Stimulated activated naive B cell treated with anti-CD40 and anti-IgM and Interleukin-4, amounts not matched to agents 10 μg/mL and 1 μg/mL and 100 μg/mL, for 72 hours (primary cell): ENCODE results near the gene MAPKAPK3.

Experiments
- ATAC-seq, 2 donors: fragments of 150-1000 bp; cut with Tn5 transposase; replicated peaks; 2 replicates each; pipeline ENCODE4 v1.10.0; 2021; ENCODE audit warnings: moderate library complexity in 1 of 2
- DNase-seq: peaks from one replicate; pipeline ENCODE4 v3.0.0; 2021
- H3K27ac Mint-ChIP-seq: one replicate; pipeline ENCODE4 v1.8.0; 2022; ENCODE audit warnings: mild to moderate bottlenecking, mixed read lengths
- H3K27me3 Mint-ChIP-seq, 2 donors: one replicate each; pipeline ENCODE4 v1.8.0; 2022; ENCODE audit warnings: mixed read lengths in 2 of 2
- H3K36me3 Mint-ChIP-seq, 2 donors: one replicate each; pipeline ENCODE4 v1.8.0; 2022; ENCODE audit warnings: mixed read lengths in 2 of 2, mild to moderate bottlenecking in 1 of 2
- H3K4me1 Mint-ChIP-seq, 2 donors: one replicate each; pipeline ENCODE4 v1.8.0; 2022; ENCODE audit warnings: mixed read lengths in 2 of 2, mild to moderate bottlenecking in 1 of 2
- H3K4me3 Mint-ChIP-seq, 2 donors: one replicate each; pipeline ENCODE4 v1.8.0; 2022; ENCODE audit warnings: mild to moderate bottlenecking in 2 of 2, mixed read lengths in 2 of 2, moderate library complexity in 1 of 2
- H3K9me3 Mint-ChIP-seq, 2 donors: one replicate each; pipeline ENCODE4 v1.8.0; 2022; ENCODE audit warnings: mixed read lengths in 2 of 2, mild to moderate bottlenecking in 1 of 2

MAPKAPK3 gene

GRCh38 chr3:50581459-50581842 is 35.5 kb upstream of the MAPKAPK3 start:
- Mint-ChIP-seq H3K27me3 (no peaks in the 10 kb centered on the region), H3K27ac (peak overlapping the region; percentile 62), H3K36me3 (peaks cover 38 to 66% of the 10 kb centered on the region in 2 donors), H3K9me3 (no peaks in the 10 kb centered on the region), H3K4me1 (peaks cover 17 to 32% of the 10 kb centered on the region in 2 donors), H3K4me3 (no peak overlapping the region)
- ATAC-seq = no peak
- DNase-seq = no peak

- no peaks in the 10 kb centered on the region for H3K9me3 Mint-ChIP-seq
- H3K27me3 Mint-ChIP-seq = no peaks in the 10 kb centered on the region
- H3K4me1 Mint-ChIP-seq = peaks cover 19 to 38% of the 10 kb centered on the region in 2 donors
- H3K27ac Mint-ChIP-seq = peak overlapping the region; percentile 65
- H3K4me3 Mint-ChIP-seq = no peak overlapping the region
- DNase-seq (no peak), ATAC-seq (no peak)
- peaks cover 37 to 66% of the 10 kb centered on the region in 2 donors for H3K36me3 Mint-ChIP-seq
Observed at GRCh38 chr3:50582083-50582482, 34.9 kb upstream of the MAPKAPK3 start.

DNA sequence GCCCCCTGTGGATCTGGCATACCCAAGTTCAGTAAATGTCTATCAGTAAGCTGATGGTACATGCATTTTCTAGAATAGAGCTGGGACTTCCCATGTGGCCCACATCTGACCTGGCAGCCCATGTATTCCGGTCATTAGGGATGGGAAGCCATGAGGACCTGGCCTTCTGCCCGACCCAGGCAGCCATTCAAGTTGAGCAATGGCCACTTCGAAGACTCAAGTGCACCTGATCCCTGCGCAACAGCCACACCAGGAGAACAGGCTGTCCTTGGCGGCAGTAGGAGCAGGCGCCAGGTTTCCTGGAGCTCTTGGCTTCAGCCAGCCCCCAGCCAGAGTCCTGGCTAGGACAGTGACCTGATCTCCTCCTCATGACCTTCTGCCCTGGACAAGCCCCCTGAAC is 33.1 kb upstream of the MAPKAPK3 start:
- Mint-ChIP-seq H3K9me3 (no peaks in the 10 kb centered on the region), H3K4me3 (no peak overlapping the region), H3K4me1 (peaks cover 37 to 56% of the 10 kb centered on the region in 2 donors), H3K27ac (peak overlapping the region; percentile 39), H3K27me3 (no peaks in the 10 kb centered on the region), H3K36me3 (peaks cover 38 to 57% of the 10 kb centered on the region in 2 donors)
- DNase-seq (no peak), ATAC-seq (no peak)

- Mint-ChIP-seq H3K27me3 (no peaks in the 10 kb centered on the region), H3K4me1 (peaks cover 40 to 57% of the 10 kb centered on the region in 2 donors), H3K27ac (peak overlapping the region; percentile 80), H3K9me3 (no peaks in the 10 kb centered on the region), H3K4me3 (no peak overlapping the region), H3K36me3 (peaks cover 38 to 54% of the 10 kb centered on the region in 2 donors)
- ATAC-seq (no peak), DNase-seq (no peak)
Observed at GRCh38 chr3:50584391-50584790, 32.6 kb upstream of the MAPKAPK3 start.

- Mint-ChIP-seq H3K27ac (peak overlapping the region; percentile 91), H3K9me3 (no peaks in the 10 kb centered on the region), H3K4me1 (peaks cover 48 to 75% of the 10 kb centered on the region in 2 donors), H3K4me3 (peak overlapping the region in 1 of 2 donors; percentile 3), H3K27me3 (no peaks in the 10 kb centered on the region), H3K36me3 (peaks cover 24 to 39% of the 10 kb centered on the region in 2 donors)
- ATAC-seq (peak; percentile 32 to 45), DNase-seq (peak; percentile 70)
Observed at GRCh38 chr3:50585919-50586762, 30.8 kb upstream of the MAPKAPK3 start.

GRCh38 chr3:50586763-50587070 is 30.2 kb upstream of the MAPKAPK3 start:
- H3K27ac Mint-ChIP-seq = peak overlapping the region; percentile 91
- no peaks in the 10 kb centered on the region for H3K9me3 Mint-ChIP-seq
- H3K4me1 Mint-ChIP-seq = peaks cover 53 to 80% of the 10 kb centered on the region in 2 donors
- no peak overlapping the region for H3K4me3 Mint-ChIP-seq
- no peak for ATAC-seq
- peaks cover 24 to 38% of the 10 kb centered on the region in 2 donors for H3K36me3 Mint-ChIP-seq
- no peaks in the 10 kb centered on the region for H3K27me3 Mint-ChIP-seq
- DNase-seq = no peak

DNA sequence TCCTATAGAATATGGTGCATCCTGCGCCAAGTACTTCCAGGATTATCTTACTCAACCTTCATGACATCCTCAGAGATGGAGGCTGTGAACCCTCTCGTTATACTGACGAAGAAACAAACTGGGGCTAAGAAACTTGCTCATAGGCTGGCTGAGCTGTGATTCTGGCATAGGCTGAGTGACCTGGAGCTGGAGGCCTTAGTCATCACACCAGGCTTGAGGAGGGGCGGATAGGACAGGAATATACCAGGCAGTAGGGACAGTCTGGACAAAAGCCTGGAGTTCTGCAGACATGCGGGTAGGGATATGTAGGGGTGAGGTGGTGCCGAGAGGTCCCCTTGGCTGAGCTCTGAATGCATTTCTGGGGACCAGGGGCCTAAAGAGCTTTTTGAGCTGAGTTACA is 29.6 kb upstream of the MAPKAPK3 start:
- Mint-ChIP-seq H3K4me3 (peak overlapping the region in 1 of 2 donors; percentile 69), H3K27me3 (no peaks in the 10 kb centered on the region), H3K36me3 (peaks cover 22 to 35% of the 10 kb centered on the region in 2 donors), H3K9me3 (no peaks in the 10 kb centered on the region), H3K4me1 (peaks cover 54 to 86% of the 10 kb centered on the region in 2 donors), H3K27ac (peak overlapping the region; percentile 96)
- no peak for DNase-seq
- ATAC-seq = no peak

- H3K36me3 Mint-ChIP-seq = peaks cover 24 to 32% of the 10 kb centered on the region in 2 donors
- peak overlapping the region; percentile 96 for H3K27ac Mint-ChIP-seq
- peak; percentile 82 for DNase-seq
- peaks cover 61 to 89% of the 10 kb centered on the region in 2 donors for H3K4me1 Mint-ChIP-seq
- H3K9me3 Mint-ChIP-seq = no peaks in the 10 kb centered on the region
- H3K27me3 Mint-ChIP-seq = no peaks in the 10 kb centered on the region
- ATAC-seq = peak; percentile 50 to 52
- peak overlapping the region in 1 of 2 donors; percentile 69 for H3K4me3 Mint-ChIP-seq
Observed at GRCh38 chr3:50587806-50588758, 28.9 kb upstream of the MAPKAPK3 start.

DNA sequence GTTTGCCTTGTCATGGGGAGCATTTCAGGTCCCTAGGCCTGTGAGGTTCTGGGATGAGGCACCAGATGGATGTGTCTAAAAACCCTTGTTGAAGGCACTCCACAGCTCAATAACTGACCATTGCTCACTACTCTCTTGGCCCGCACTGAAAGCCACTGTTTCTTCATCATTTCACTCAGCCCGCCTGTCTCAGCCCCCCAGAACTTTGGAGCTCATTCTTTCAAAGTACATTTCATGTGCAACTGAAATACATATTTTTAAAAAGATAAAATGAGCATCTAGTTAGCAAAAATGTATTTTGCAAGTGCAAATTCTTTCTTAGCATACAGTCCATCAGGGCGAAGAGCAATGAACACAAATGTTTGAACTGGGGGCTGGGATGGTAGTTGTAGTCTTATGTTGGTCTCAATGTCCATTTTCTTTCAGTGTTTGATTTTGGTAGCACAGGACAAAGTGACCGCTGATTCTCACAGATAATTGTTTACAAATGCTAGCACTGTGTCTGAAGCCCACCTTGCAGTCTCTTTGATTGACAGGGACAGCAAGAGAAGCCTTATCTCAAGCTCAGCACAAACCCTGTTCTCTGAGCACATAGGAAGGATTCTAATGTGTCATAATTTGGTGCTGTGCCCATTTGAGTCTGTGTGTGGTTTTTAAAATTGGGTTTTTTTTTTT is 28.1 kb upstream of the MAPKAPK3 start:
- H3K4me1 Mint-ChIP-seq = peaks cover 58 to 95% of the 10 kb centered on the region in 2 donors
- H3K27me3 Mint-ChIP-seq = no peaks in the 10 kb centered on the region
- H3K9me3 Mint-ChIP-seq = no peaks in the 10 kb centered on the region
- peak overlapping the region; percentile 96 for H3K27ac Mint-ChIP-seq
- no peak overlapping the region for H3K4me3 Mint-ChIP-seq
- no peak for DNase-seq
- ATAC-seq = no peak
- H3K36me3 Mint-ChIP-seq = peaks cover 22 to 27% of the 10 kb centered on the region in 2 donors

DNA sequence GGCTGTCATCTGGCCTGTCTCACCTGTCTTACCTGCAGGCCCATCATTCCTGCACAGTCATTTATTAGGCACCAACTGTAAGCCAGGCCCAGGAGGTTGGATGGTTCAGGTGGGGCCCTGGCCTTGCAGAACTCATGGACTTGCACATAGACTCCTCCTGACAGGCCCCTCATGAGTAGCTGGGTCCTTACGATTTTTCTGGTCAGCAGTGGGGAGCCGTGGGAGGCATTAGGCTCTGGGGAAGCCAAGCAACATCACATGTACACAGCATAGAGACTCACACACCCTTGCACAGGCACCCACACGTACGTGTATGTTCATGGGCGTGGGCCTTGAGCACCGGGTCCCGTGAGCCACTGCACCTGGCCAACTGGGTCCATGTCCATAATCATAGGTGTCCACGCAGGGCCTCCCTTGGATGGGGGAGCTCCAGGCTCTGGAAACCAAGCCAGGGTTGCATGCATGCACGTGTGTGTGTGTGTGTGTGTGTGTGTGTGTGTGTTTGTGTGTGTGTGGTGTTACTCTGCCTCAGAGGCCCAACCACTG is 25.7 kb upstream of the MAPKAPK3 start:
- peak overlapping the region; percentile 63 to 65 for H3K4me3 Mint-ChIP-seq
- peaks cover 45 to 82% of the 10 kb centered on the region in 2 donors for H3K4me1 Mint-ChIP-seq
- no peak for DNase-seq

GRCh38 chr3:50592568-50592967 is 24.4 kb upstream of the MAPKAPK3 start:
- no peaks in the 10 kb centered on the region for H3K9me3 Mint-ChIP-seq
- DNase-seq = no peak
- no peaks in the 10 kb centered on the region for H3K27me3 Mint-ChIP-seq
- peak overlapping the region; percentile 7 to 70 for H3K4me3 Mint-ChIP-seq
- peaks cover 38 to 70% of the 10 kb centered on the region in 2 donors for H3K4me1 Mint-ChIP-seq
- H3K36me3 Mint-ChIP-seq = peaks cover 13 to 18% of the 10 kb centered on the region in 2 donors
- peak overlapping the region; percentile 98 for H3K27ac Mint-ChIP-seq
- no peak for ATAC-seq

More for the DNA sequence above, 25.7 kb upstream of the MAPKAPK3 start:
- ATAC-seq = peak; percentile 4 to 12
- Mint-ChIP-seq H3K27ac (peak overlapping the region; percentile 98), H3K27me3 (no peaks in the 10 kb centered on the region), H3K36me3 (peaks cover 18 to 21% of the 10 kb centered on the region in 2 donors), H3K9me3 (no peaks in the 10 kb centered on the region)

- Mint-ChIP-seq H3K27me3 (no peaks in the 10 kb centered on the region), H3K27ac (peak overlapping the region; percentile 22), H3K4me3 (no peak overlapping the region), H3K36me3 (peaks cover 21 to 25% of the 10 kb centered on the region in 2 donors), H3K9me3 (no peaks in the 10 kb centered on the region), H3K4me1 (peaks cover 30 to 67% of the 10 kb centered on the region in 2 donors)
- no peak for DNase-seq
- no peak for ATAC-seq
Observed at GRCh38 chr3:50594253-50594785, 22.6 kb upstream of the MAPKAPK3 start.

DNA sequence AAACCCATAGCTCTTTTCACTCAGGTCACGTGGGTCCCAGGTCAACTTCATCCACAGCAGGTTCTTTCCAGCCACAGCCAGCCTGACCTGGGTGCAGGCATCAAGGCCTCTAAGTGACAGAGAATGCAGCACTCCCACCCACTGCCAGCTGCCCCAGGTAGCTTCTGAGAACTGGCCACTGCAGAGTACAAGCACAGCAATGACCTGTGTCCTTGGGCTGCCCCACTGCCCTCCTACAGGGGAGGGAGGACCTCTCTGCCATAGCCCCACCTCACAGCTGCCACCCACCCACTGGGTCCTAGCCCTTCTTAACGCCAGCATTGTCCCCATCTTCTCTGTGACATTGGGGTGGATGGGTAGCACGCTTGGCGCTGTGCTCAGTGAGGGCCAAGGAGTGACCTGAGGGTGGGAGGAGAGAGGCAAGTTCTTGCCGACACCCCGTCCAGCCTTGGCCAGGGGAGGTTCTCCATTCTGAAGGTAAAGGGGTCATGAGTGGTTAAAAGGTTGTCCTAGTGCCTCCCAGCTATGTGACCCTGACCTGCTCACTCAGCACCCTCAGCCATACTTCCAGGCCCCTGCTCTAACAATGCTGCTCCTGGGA is 17.7 kb upstream of the MAPKAPK3 start:
- peaks cover 42 to 52% of the 10 kb centered on the region in 2 donors for H3K36me3 Mint-ChIP-seq
- H3K4me3 Mint-ChIP-seq = peak overlapping the region in 1 of 2 donors; percentile 61
- peaks cover 56 to 68% of the 10 kb centered on the region in 2 donors for H3K4me1 Mint-ChIP-seq
- no peaks in the 10 kb centered on the region for H3K27me3 Mint-ChIP-seq
- no peaks in the 10 kb centered on the region for H3K9me3 Mint-ChIP-seq
- no peak for DNase-seq
- ATAC-seq = no peak
- H3K27ac Mint-ChIP-seq = peak overlapping the region; percentile 100
